Measurements from ENCODE around the gene OSBPL5.

Gene OSBPL5

DNA sequence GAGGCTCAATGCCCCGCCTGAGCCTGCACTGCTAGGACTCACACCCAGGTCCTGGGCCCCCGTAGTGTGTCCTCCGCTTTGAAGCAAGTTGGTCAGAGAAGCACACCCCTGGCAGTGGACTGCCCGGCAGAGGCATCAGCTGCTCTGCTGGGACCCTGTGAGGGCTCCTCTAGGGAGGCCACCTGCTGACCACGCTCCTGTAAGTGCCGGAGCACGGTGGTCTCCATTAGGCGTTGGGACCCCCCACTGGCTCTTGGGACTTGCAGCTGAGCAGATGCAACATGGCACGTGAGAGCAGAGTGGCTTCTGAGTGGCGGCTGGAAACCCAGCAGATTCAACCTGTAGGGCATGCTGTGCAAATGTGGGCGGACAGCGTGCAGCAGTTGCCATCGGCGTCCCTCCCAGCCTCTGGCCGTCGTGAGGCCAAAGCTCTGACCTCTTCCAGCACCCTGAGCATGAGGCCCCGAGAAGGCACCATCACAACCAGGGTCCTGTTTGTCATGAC, 36.6 kb upstream of the OSBPL5 start:
- Histone ChIP-seq H3K9me2 (replicated peaks; ENCODE audit: control insufficient read depth, low read length) (no peaks in the 10 kb centered on the region), H3K9me3 (ENCODE audit: control insufficient read depth, insufficient read depth, low read length) (no peaks in the 10 kb centered on the region), H3K27ac (ENCODE audit: low read depth, low read length) (no peak overlapping the region), H3K27me3 (ENCODE audit: control insufficient read depth, low read length) (no peaks in the 10 kb centered on the region), H3F3A (ENCODE audit: control insufficient read depth, insufficient read depth) (no peaks in the 10 kb centered on the region), H3K4me3 (ENCODE audit: low read length) (no peak overlapping the region), H4K20me1 (ENCODE audit: control insufficient read depth, insufficient read depth, low read depth, low read length) (no peaks in the 10 kb centered on the region), H3K79me2 (ENCODE audit: control insufficient read depth, low read length) (no peaks in the 10 kb centered on the region), H3K4me1 (ENCODE audit: control insufficient read depth, low read length) (no peaks in the 10 kb centered on the region), H3K36me3 (ENCODE audit: control insufficient read depth, low read length) (no peaks in the 10 kb centered on the region), H3K4me2 (ENCODE audit: low read length) (no peak overlapping the region)
- no peak for TF ChIP-seq EZH2phosphoT487 (IDR thresholded peaks at IDR 0.05; ENCODE audit: borderline replicate concordance, low read length)
- TF ChIP-seq, protein P1, sequence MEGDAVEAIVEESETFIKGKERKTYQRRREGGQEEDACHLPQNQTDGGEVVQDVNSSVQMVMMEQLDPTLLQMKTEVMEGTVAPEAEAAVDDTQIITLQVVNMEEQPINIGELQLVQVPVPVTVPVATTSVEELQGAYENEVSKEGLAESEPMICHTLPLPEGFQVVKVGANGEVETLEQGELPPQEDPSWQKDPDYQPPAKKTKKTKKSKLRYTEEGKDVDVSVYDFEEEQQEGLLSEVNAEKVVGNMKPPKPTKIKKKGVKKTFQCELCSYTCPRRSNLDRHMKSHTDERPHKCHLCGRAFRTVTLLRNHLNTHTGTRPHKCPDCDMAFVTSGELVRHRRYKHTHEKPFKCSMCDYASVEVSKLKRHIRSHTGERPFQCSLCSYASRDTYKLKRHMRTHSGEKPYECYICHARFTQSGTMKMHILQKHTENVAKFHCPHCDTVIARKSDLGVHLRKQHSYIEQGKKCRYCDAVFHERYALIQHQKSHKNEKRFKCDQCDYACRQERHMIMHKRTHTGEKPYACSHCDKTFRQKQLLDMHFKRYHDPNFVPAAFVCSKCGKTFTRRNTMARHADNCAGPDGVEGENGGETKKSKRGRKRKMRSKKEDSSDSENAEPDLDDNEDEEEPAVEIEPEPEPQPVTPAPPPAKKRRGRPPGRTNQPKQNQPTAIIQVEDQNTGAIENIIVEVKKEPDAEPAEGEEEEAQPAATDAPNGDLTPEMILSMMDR (IDR thresholded peaks at IDR 0.05; ENCODE audit: low read depth, low read length, poor library complexity, severe bottlenecking) = no peak

DNA sequence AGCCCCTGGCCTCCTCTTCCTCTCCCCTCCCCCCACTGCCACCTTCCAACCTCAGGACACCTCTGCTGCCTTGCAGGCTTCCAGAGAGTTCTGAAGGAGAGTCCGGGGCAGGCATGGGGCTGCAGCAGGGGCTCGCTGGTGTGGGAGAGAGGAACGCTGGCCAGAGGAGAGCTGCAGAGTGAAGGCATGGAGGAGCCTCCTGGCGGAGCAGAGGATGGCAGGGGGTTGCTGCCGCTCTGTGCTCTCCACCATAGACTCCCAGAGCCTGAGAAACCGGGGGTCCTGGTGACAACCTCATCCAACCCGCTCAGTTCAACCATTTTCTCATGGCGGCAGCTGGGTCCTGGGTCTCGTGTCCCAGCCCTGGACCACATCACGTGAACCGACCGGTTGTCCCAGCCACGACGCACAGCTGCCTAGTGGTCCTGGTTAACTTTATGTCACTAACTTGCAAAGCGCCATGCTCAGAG, 36.0 kb upstream of the OSBPL5 start:
- H3K4me3 ChIP-seq (ENCODE audit: low read length) = no peak overlapping the region
- H3F3A ChIP-seq (ENCODE audit: control insufficient read depth, insufficient read depth) = no peaks in the 10 kb centered on the region
- H3K4me1 ChIP-seq (ENCODE audit: control insufficient read depth, low read length) = no peaks in the 10 kb centered on the region
- H3K27ac ChIP-seq (ENCODE audit: low read depth, low read length) = no peak overlapping the region
- no peaks in the 10 kb centered on the region for H3K79me2 ChIP-seq (ENCODE audit: control insufficient read depth, low read length)
- H4K20me1 ChIP-seq (ENCODE audit: control insufficient read depth, insufficient read depth, low read depth, low read length) = no peaks in the 10 kb centered on the region
- H3K9me3 ChIP-seq (ENCODE audit: control insufficient read depth, insufficient read depth, low read length) = no peaks in the 10 kb centered on the region
- H3K9me2 ChIP-seq (replicated peaks; ENCODE audit: control insufficient read depth, low read length) = no peaks in the 10 kb centered on the region
- H3K36me3 ChIP-seq (ENCODE audit: control insufficient read depth, low read length) = no peaks in the 10 kb centered on the region
- no peak overlapping the region for H3K4me2 ChIP-seq (ENCODE audit: low read length)
- no peaks in the 10 kb centered on the region for H3K27me3 ChIP-seq (ENCODE audit: control insufficient read depth, low read length)
- no peak for TF ChIP-seq EZH2phosphoT487 (IDR thresholded peaks at IDR 0.05; ENCODE audit: borderline replicate concordance, low read length)
- TF ChIP-seq, protein P1 (IDR thresholded peaks at IDR 0.05; ENCODE audit: low read depth, low read length, poor library complexity, severe bottlenecking) = no peak

DNA sequence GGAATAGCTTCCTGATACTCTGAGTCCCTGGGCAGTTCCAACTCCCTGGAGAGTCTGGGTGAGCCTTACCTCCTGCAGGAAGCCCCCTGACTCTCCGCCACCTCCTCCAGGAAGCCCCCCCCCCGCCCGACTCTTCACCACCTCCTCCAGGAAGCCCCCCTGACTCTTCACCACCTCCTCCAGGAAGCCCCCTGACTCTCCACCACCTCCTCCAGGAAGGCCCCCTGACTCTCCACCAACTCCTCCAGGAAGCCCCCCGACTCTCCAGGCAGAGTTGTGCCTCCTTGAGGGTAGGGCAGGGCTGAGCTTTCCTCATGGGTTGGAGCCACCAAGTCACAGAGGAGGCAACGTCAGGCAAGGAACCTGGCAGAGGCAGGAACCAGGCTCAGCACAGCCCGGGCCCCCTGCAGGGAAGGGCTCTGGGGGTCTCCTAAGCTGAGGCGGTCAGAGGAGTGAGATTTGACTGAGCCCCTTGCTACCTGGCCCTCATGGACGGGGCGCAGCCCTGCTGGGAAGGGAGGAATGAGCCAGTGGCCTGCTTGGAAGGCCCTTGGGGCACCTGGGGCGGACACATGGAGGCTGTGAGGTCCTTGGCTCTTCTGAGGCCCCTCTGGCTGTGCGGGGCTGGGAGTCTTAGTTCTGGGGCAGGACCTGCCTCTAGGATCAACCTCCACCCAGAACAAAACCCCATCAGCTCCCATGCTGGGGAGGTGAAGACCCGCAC, 35.4 kb upstream of the OSBPL5 start:
- H3K4me3 ChIP-seq (ENCODE audit: low read length) = no peak overlapping the region

More for the DNA sequence above, 35.4 kb upstream of the OSBPL5 start:
- no peaks in the 10 kb centered on the region for H4K20me1 ChIP-seq (ENCODE audit: control insufficient read depth, insufficient read depth, low read depth, low read length)
- no peaks in the 10 kb centered on the region for H3K79me2 ChIP-seq (ENCODE audit: control insufficient read depth, low read length)
- no peaks in the 10 kb centered on the region for H3K36me3 ChIP-seq (ENCODE audit: control insufficient read depth, low read length)
- no peak for TF ChIP-seq EZH2phosphoT487 (IDR thresholded peaks at IDR 0.05; ENCODE audit: borderline replicate concordance, low read length)
- TF ChIP-seq, protein P1 (IDR thresholded peaks at IDR 0.05; ENCODE audit: low read depth, low read length, poor library complexity, severe bottlenecking) = no peak
- no peak overlapping the region for H3K27ac ChIP-seq (ENCODE audit: low read depth, low read length)
- no peaks in the 10 kb centered on the region for H3K27me3 ChIP-seq (ENCODE audit: control insufficient read depth, low read length)
- no peaks in the 10 kb centered on the region for H3K9me3 ChIP-seq (ENCODE audit: control insufficient read depth, insufficient read depth, low read length)
- no peaks in the 10 kb centered on the region for H3K9me2 ChIP-seq (replicated peaks; ENCODE audit: control insufficient read depth, low read length)
- H3K4me1 ChIP-seq (ENCODE audit: control insufficient read depth, low read length) = no peaks in the 10 kb centered on the region
- no peaks in the 10 kb centered on the region for H3F3A ChIP-seq (ENCODE audit: control insufficient read depth, insufficient read depth)
- no peak overlapping the region for H3K4me2 ChIP-seq (ENCODE audit: low read length)
